Dermis microvascular lymphatic vessel endothelial cell (primary cell): ENCODE measurements around the gene ABHD11. TPM values are rescaled to one million over a fixed set of nuclear protein-coding genes. Genes with fewer than 3 reads are reported as not detected.
"Not testable (repeated sequence)": the region's sequence is repeated elsewhere in the genome, so short reads cannot be mapped to it uniquely, and the experiment has no call there.

Experiments used
- DNase-seq, 2 donors: peaks; one replicate each; pipeline versions ENCODE4 v3.0.0 to v3.0.0-alpha.2; 2010; ENCODE audit warnings: low read depth in 2 of 2
- total RNA-seq: library from RNA; depleted of rRNA; stranded (reverse); fragments of >200 nt; gene quantifications from 2 replicates; pipeline ENCODE4 v1.2.1, GENCODE V29; 2014

The ABHD11 gene
- total RNA-seq, 1 donor from 2014 or later, result 7.7 TPM

DNA sequence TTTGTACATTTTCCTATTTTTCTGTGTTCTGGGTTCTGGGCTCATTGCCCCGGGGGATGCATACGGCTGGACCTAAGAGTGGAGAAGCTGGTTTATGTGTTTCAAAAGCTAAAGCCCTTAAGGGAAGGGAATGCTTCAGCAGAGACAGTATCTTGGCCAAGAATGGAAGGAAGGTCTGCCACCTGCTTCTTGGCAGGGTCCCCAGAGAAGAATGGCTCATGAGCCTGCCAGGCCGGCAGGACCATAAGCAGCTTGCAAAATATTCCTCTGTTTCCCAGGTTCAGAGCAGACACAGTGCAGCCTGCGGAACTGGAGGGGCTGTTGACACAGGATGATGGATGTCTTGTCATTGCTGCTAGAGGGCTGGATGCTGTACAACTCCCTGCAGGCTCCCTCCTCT, 7.8 kb upstream of the ABHD11 start:
- no peak for DNase-seq

DNA sequence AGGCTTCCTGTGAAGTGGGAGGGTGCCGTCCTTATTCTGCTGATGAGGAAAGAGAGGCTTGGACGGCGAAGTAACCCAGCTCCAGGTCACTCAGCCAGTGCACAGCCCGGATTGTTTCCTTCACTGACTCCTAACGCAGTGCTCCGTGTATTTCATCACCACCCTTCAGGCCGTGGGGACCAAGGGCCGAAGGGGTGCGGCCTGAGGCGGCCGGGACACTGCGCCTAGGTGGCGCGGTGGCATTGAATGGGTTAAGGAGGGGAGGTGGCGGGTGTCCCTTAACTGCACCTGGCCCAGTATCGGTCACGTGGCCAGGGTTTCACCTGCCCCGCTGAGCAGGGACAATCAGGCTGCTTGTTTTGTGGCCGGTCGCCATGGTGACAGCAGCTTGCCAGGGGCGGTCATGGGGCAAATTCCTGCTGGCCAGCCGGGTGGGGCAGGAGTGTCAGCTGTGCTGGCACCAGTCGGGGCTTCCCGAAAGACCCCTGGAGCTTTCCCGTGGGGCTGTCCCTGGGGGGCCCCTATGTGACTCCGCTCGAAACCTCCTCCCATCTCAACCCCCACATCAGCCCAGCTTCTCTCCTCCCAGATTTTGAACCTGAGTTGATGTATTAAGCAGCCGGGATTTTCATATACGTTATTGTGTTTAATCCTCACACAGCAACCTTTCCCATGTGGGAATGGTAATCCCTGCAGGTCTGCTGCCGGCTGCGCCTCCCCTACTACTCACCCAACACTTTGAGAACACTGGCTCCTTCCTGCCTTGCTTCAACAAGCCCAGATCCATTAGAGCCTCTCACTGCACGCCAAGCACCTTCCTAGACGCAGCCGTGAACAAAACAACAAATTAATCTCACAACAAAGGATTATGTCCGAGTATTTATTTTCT, 4.4 kb upstream of the ABHD11 start:
- DNase-seq, result peak; percentile 26 to 73

- no peak for DNase-seq
Measured at GRCh38 chr7:73742338-73742752, 3.7 kb upstream of the ABHD11 start.

DNA sequence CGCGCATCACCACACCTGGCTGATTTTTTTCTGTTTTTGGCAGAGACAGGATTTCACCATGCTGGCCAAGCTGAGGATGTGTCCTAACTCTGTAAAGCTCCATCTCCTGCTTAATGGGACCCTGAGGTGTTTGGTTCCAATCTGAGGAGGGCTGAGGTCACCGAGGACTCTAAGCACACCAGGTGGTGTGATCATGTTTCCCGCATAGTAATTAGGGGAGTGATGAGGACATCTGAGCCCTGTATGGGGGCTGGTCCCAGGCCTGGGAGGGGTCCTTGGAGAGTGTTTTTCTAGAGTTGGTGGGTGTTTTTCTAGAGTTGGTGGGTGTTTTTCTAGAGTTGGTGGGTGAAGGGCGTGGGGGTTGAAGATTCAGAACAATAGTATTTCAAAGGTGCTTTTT, 3.0 kb upstream of the ABHD11 start:
- DNase-seq, result no peak

DNA sequence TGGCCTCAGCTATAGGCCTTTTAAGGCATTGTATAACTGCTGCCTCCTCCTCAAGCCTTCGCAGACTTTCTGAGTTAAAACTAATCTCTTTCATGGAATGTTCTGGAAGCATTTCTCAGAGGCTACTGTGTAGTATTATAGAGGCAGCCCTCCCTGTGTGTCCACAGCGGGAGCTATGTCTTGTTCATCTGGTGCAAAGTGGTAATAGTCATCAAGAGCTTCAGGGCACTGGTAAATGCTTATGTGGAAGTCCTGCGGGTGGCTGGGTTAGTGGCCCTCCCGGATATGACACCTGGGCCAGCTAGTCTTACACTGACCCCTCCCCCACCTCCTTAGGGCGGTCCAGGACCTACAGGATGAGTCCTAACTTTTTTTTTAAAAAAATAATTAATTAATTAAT, 2.2 kb upstream of the ABHD11 start:
- no peak for DNase-seq

DNA sequence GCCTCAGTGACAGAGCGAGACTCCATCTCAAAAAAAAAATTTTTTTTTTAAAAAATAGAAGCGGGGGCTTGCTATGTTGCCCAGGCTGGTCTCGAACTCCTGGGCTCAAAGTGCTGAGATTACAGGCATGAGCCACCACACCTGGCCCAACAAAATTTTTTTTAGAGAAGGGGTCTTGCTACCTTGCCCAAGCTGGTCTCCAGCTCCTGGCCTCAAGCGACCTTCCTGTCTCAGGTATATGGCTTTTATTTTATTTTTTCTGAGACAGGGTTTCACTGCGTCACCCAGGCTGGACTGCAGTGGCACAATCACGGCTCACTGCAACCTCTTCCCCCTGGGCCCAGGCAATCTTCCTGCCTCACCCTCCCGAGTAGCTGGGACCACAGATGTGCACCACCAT, 1.6 kb upstream of the ABHD11 start:
- no peak for DNase-seq

- DNase-seq, result no peak
Measured at GRCh38 chr7:73739387-73739767, 775 bp upstream of the ABHD11 start.

DNA sequence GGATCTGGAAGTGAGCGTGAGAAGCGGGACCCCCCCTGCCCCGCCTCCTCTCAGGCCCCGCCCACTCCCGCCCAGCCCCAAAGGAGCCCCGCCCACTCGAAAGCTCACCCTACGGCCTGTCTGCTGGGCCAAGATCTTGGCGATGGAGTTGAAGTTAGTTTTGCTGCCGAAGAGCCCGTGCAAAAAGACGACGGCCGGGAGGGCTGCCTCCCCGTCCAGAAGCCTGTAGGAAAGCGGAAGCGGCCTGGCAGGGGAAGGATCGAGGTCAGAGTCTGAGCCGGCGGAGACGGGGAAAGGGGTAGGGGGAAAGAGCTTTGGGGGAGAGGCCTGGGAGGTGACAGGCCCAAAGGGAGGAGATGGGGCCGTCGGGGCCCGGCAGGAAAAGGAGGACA, 386 bp downstream of the ABHD11 start:
- DNase-seq, result peak in 1 of 2 donors; percentile 46

GRCh38 chr7:73737491-73738219, 947 bp downstream of the ABHD11 start:
- DNase-seq, result no peak

GRCh38 chr7:73736885-73737284, 1.7 kb downstream of the ABHD11 start:
- DNase-seq, result no peak

DNA sequence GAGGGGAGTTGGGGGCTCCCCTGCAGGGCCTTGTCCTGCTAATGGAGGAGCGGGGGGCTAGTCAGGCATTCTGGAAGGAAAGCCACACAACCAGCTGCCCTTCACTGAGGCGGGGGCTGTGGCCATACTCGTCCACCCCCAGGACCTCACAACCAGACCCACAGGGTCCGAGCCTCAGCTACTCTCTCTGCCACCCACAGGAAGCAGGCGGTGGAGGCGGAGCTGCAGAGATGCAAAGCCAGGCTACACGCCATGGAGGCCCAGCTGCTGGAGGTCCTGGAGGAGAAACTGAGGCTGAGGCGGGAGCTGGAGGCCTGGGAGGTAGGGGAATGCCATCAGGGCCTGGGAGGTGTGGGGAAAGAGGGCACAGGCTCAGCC, 3.1 kb downstream of the ABHD11 start:
- DNase-seq, result no peak

DNA sequence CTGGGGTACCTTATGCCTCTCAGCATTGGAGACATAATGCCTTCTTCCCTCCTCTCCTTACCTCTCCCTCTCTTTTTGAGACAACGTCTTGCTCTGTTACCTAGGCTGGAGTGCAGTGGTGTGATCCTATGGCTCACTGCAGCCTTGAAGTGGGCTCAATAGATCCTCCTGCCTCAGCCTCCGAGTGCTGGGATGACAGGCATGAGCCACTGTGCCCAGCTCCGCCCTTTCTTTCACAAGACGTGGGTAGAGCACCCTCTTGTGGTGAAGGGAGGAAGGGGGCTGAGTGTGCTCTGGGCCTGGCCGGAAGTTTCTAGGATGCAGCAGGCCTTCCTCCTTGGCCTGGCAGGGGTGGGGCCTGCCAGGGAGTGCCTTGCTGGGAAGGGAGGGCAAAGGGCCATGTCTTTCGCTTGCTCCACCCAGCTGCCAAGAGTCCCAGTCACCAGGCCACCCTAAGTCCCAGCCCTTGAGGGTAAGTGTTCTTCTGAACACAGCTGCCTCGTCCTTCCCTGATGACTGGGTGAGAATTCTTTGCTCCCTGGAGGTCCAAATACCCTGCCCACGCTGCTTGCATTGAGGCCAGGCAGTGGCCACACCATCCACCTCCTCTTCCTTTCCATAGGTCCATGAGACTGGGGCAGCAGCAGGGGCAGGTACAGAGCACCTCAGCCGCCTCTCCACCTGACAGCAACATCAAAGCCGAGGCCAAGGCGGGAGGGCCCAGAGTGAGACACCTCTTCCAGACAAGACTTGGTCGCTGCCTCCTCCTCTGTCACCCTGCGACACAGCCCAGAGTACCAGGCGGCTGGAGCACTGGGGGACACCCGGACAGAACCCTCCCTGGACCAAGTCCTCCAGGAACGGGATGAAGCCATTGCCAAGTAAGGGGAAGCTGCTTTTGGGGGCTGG, 3.7 kb downstream of the ABHD11 start:
- peak; percentile 32 to 83 for DNase-seq

DNA sequence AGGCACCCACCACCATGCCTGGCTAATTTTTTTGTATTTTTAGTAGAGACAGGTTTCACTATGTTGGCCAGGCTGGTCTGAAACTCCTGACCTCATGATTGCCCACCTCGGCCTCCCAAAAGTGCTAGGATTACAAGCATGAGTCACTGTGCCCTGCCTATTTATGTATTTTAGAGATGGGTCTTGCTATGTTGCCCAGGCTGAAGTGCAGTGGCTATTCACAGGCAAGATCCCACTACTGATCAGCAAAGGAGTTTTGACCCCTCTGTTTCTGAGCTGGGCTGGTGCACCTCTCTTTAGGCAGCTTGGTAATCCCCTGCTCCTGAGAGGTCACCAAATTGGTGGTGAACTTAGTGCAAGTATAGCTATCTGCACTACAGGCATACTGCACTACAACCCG, 6.2 kb downstream of the ABHD11 start:
- DNase-seq, result no peak

DNA sequence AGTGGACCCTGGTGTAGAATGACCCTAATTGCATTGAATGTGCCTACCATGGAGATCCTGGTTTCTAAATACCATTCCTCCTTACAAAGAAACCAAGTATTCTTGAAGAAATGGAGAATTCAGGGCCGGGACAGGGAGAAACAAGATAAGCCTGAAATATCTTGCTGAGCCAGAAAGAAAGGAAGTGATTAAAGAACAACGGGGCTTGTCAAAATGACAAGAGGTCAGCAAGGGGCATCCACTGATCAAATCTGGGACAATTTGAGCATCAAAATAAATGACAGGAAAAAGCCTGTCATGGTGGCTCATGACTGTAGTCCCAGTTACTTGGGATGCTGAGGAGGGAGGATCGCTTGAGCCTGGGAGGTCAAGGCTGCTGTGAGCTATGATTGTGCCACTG, 8.1 kb downstream of the ABHD11 start:
- DNase-seq, result no peak

- no peak for DNase-seq
Measured at GRCh38 chr7:73728551-73728950, 10.1 kb downstream of the ABHD11 start.

GRCh38 chr7:73727952-73728351, 10.7 kb downstream of the ABHD11 start:
- no peak for DNase-seq

- no peak for DNase-seq
Measured at GRCh38 chr7:73726083-73726466, 12.5 kb downstream of the ABHD11 start.

DNA sequence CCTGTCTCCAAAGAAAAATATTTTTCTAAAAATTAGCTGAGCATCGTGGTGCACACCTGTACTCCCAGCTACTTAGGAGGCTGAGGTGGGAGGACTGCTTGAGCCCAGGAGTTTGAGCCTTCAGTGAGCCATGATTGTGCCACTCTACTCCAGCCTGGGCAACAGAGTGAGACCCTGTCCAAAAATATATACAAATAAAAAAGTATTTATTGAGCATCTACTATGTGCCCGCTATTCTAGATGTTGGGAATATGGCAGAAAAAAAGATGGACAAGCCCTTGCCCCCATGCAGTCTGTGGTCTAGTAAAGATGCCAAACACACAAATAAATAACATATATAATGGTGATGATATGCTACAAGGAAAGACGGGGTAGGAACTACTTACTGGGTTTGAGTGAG, 14.8 kb downstream of the ABHD11 start:
- no peak for DNase-seq

DNA sequence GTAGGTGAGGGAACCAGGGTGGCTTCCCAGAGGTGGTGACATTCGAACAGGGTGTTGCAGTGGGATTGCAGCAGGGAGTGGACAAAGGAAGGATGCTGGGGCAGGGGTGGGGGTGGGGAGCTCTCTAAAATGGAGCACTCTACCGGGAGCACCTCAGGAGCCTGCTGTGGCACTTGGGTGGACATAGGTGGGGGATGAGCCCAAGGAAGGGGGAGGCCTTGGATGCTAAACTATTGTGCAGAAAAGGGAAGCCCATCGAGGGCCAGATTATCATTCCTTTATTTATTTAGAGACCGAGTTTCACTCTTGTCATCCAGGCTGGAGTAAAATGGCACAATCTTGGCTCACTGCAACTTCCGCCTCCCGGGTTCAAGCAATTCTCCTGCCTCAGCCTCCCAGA, 15.8 kb downstream of the ABHD11 start:
- no peak for DNase-seq

DNA sequence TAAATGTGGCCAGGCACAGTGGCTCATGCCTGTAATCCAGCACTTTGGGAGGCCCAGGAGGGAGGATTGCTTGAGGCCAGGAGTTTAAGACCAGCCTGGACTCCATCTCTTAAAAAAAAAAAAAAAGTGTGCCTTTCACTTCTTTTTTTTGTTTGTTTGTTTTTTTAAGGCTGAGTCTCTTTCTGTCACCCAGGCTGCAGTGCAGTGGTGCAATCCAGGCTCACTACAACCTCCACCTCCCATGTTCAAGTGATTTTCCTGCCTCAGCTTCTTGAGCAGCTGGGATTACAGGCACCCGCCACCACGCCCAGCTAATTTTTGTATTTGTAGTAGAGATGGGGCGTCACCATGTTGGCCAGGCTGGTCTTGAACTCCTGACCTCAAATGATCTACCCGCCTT, 16.4 kb downstream of the ABHD11 start:
- DNase-seq, result not testable (repeated sequence)

DNA sequence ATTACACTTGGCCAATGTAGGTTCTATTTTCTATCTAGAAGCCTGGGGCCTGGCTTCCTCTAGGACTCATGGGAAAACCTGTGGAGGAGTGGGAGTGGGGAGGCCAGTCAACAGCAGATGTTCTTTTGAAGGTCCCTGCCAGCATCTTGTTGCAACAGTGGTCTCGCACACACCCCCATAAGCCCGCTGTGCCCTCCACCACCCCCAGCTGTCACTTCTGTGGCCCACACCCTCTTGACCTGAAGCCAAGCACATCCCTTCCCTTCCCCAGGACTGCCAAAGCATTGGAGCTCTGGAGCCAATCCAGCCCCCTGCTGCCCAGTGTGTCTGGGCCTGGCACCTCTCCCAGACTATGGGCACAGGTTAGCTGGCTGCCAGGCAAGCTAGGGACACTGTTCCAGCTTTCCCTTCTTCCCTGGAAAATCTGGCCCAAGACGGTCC, 17.2 kb downstream of the ABHD11 start:
- DNase-seq, result no peak

GRCh38 chr7:73720443-73720842, 18.2 kb downstream of the ABHD11 start:
- not testable (repeated sequence) for DNase-seq
